Activated CD8-positive, alpha-beta T cell treated with anti-CD3 and anti-CD28 coated beads for 36 hours (primary cell): ENCODE measurements around the gene TPI1. TPM values are rescaled to one million over a fixed set of nuclear protein-coding genes. Genes with fewer than 3 reads are reported as not detected.
A peak's percentile ranks its signal among the peaks of the same experiment; 100 is the strongest.

ENCODE experiments used
- ATAC-seq: fragments of 200-7000 bp; cut with Tn5 transposase; one replicate; pipeline ENCODE4 v1.10.0; 2021; ENCODE audit warnings: mild to moderate bottlenecking, moderate library complexity
- CTCF ChIA-PET: fragments of 350-600 bp; sonication (Branson Sonifier 250); formaldehyde crosslinking; loops from one replicate; lab custom pipeline; 2021; ENCODE audit warnings: antibody characterized with exemption; lab: Charles Lee
- POLR2A ChIA-PET: fragments of 350-600 bp; sonication (Branson Sonifier 250); formaldehyde crosslinking; loops from one replicate; lab custom pipeline; 2021; ENCODE audit warnings: antibody characterized with exemption; lab: Charles Lee
- DNase-seq: peaks from one replicate; pipeline ENCODE4 v3.0.0-alpha.2; 2020
- H3K27ac Mint-ChIP-seq: one replicate; pipeline ENCODE4 v1.8.0; 2021; ENCODE audit warnings: mild to moderate bottlenecking, mixed read lengths
- H3K27me3 Mint-ChIP-seq: one replicate; pipeline ENCODE4 v1.8.0; 2021; ENCODE audit warnings: mixed read lengths
- H3K36me3 Mint-ChIP-seq: one replicate; pipeline ENCODE4 v1.8.0; 2021; ENCODE audit warnings: low read depth, mixed read lengths
- H3K4me1 Mint-ChIP-seq: one replicate; pipeline ENCODE4 v1.8.0; 2021; ENCODE audit warnings: low read depth, mixed read lengths
- H3K4me3 Mint-ChIP-seq: one replicate; pipeline ENCODE4 v1.8.0; 2021; ENCODE audit warnings: mild to moderate bottlenecking, moderate library complexity, mixed read lengths
- H3K9me3 Mint-ChIP-seq: one replicate; pipeline ENCODE4 v1.8.0; 2021; ENCODE audit warnings: mixed read lengths
- intact Hi-C: fragments of 100-400 bp; cut with micrococcal nuclease; formaldehyde crosslinking; loops from one replicate; pipeline ENCODE4 v1.10.0; 2022
- total RNA-seq, 2 experiments: library from RNA; stranded (reverse); gene quantifications; one replicate each; pipeline ENCODE4 v1.2.3, GENCODE V29; 2021
- TF ChIP-seq, protein P1 (sequence below): fragments of 200-600 bp; IDR thresholded peaks from one replicate; pipeline ENCODE4 v1.8.0; 2022; ENCODE audit warnings: antibody characterized with exemption, mild to moderate bottlenecking

Gene TPI1
- 1,000 to 10,000 TPM; 1,714 to 1,776 TPM for total RNA-seq

DNA sequence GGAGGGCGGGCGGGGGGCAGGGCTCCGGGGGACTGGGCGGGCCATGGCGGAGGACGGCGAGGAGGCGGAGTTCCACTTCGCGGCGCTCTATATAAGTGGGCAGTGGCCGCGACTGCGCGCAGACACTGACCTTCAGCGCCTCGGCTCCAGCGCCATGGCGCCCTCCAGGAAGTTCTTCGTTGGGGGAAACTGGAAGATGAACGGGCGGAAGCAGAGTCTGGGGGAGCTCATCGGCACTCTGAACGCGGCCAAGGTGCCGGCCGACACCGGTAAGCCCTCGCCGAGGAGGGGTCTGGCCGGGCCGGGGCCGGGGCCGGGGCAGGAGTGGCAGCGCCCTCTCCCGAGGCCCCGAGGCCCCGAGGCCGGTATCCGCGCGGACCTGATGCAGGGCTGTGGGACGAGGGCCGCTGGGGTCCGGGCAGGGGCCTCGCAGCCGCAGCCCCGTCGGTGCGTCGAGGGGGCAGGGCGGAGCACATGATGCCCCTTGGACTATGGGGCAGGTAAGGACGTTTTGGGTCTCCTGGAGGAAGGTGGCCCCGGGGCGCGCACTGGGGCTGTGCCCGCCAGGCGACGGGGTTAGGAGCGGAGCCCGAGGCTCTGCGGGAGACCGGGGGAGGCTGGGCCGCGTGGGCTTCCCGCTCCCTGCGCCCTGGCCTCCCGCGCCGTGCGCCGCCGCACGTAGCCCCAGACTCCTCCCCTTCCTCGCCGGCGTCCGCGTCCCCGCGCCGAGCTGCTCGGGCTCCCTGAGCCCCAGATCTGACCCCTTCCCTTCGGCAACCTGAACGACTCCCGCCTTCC is at the start of gene TPI1:
TSS of gene TPI1 (plus strand) at position 119 of the 798 bp plus-strand sequence. CDS start at position 155, 36 bp downstream.
- H3K9me3 Mint-ChIP-seq, result no peaks in the 10 kb centered on the region
- H3K27ac Mint-ChIP-seq, result peak within 1 kb of the TSS; percentile 97
- no peaks in the 10 kb centered on the region for H3K27me3 Mint-ChIP-seq
- peaks cover 55% of the 10 kb centered on the region for H3K4me1 Mint-ChIP-seq
- TF ChIP-seq, protein P1, sequence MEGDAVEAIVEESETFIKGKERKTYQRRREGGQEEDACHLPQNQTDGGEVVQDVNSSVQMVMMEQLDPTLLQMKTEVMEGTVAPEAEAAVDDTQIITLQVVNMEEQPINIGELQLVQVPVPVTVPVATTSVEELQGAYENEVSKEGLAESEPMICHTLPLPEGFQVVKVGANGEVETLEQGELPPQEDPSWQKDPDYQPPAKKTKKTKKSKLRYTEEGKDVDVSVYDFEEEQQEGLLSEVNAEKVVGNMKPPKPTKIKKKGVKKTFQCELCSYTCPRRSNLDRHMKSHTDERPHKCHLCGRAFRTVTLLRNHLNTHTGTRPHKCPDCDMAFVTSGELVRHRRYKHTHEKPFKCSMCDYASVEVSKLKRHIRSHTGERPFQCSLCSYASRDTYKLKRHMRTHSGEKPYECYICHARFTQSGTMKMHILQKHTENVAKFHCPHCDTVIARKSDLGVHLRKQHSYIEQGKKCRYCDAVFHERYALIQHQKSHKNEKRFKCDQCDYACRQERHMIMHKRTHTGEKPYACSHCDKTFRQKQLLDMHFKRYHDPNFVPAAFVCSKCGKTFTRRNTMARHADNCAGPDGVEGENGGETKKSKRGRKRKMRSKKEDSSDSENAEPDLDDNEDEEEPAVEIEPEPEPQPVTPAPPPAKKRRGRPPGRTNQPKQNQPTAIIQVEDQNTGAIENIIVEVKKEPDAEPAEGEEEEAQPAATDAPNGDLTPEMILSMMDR, result no peak
- ATAC-seq (peak; percentile 74), DNase-seq (peak; percentile 84)
- intact Hi-C loops, result no loop called here
- ChIA-PET POLR2A (interaction anchor here (0.7 to 13.0 kb wide), 29 partner anchors 8 to 333 kb away, joined by 3 to 218 read pairs (median 4); partner anchors contain the start of genes C12orf57, CDCA3, GAPDH and GNB3), CTCF (interaction anchor here (1.3 to 9.5 kb wide), 8 partner anchors 11 to 115 kb away, joined by 3 to 124 read pairs (median 6); partner anchors contain the start of genes CDCA3, MLF2, PTMS and USP5)
- peaks cover 73% of the 10 kb centered on the region for H3K36me3 Mint-ChIP-seq
- peak within 1 kb of the TSS; percentile 91 for H3K4me3 Mint-ChIP-seq

DNA sequence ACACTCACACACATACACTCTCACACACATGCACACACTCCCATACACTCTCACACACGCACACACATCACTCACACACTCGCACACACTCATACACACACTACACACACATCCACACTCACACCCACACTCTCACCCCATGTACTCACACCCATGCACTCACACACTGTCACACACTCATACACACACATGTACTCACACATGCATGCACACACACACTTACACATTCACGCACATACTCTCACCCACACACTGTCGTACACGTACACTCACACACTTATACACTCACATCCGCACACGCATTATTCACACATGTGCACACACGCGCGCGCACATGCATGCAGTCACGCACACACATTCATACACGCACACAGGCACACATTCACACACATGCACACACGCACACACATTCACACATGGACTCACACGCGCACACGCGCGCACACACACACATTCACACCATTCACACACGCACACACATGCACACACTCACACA is 49.6 kb upstream of the TPI1 start:
- Mint-ChIP-seq H3K27me3 (peaks cover 14% of the 10 kb centered on the region), H3K4me3 (no peak overlapping the region), H3K4me1 (peaks cover 10% of the 10 kb centered on the region), H3K27ac (no peak overlapping the region), H3K36me3 (no peaks in the 10 kb centered on the region), H3K9me3 (no peaks in the 10 kb centered on the region)
- POLR2A ChIA-PET, result no interaction called here
- intact Hi-C loops, result no loop called here
- ATAC-seq (no peak), DNase-seq (no peak)
- CTCF ChIA-PET, result interaction anchor here (1.4 kb wide), 1 partner anchor 9 kb away, joined by 4 read pairs; no protein-coding TSS in a partner anchor
- TF ChIP-seq, protein P1, result no peak

DNA sequence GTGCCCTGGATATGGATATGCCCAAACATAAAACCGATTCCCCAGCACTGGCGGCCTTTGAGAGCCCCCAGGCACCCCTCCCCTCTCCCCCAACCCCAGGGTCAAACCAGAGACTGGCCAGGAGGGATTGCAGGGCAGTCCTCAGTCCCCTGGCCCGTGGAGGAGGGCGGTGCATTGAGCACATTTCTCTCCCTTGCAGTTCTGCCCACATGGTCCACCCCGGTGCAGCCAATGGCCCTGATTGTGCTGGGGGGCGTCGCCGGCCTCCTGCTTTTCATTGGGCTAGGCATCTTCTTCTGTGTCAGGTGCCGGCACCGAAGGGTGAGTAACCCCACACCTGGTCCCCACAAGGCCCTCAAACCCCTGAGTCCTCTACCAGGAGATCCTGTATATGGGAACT is 49.1 kb upstream of the TPI1 start:
- H3K4me3 Mint-ChIP-seq, result no peak overlapping the region
- intact Hi-C loops, result no loop called here
- TF ChIP-seq, protein P1, result no peak
- ChIA-PET CTCF (no interaction called here), POLR2A (no interaction called here)
- no peak for DNase-seq
- H3K27me3 Mint-ChIP-seq, result peaks cover 19% of the 10 kb centered on the region
- no peaks in the 10 kb centered on the region for H3K9me3 Mint-ChIP-seq
- ATAC-seq, result no peak
- H3K4me1 Mint-ChIP-seq, result peaks cover 10% of the 10 kb centered on the region
- no peak overlapping the region for H3K27ac Mint-ChIP-seq
- H3K36me3 Mint-ChIP-seq, result no peaks in the 10 kb centered on the region

DNA sequence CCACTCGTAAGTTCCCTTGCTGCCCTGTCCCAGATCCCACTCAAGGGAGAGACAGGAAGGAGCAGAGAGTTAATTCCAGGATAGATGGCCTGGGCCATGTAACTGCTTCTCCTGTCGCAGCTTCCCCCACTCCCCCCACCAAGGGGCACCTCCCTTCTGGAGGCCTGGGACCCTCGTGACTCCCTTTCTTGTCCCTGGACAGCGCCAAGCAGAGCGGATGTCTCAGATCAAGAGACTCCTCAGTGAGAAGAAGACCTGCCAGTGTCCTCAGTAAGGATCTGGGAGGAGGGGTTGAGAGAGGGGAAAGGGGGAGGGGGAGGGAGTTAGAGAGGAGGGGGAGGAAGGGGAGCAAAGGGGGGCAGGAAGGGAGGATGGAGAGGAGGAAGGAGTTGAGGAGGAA is 48.7 kb upstream of the TPI1 start:
- DNase-seq, result no peak
- Mint-ChIP-seq H3K4me3 (no peak overlapping the region), H3K27ac (no peak overlapping the region), H3K9me3 (no peaks in the 10 kb centered on the region), H3K4me1 (peaks cover 10% of the 10 kb centered on the region), H3K36me3 (no peaks in the 10 kb centered on the region), H3K27me3 (peaks cover 23% of the 10 kb centered on the region)
- ChIA-PET CTCF (interaction anchor here (1.4 kb wide), 1 partner anchor 199 kb away, joined by 3 read pairs; no protein-coding TSS in a partner anchor), POLR2A (interaction anchor here (2.6 kb wide), 1 partner anchor 65 kb away, joined by 9 read pairs; the partner anchor contains the start of gene MLF2)
- no peak for ATAC-seq
- TF ChIP-seq, protein P1, result no peak
- intact Hi-C loops, result no loop called here
